GM23248 (cell line): ENCODE measurements around the gene FAM20C. TPM values are rescaled to one million over a fixed set of nuclear protein-coding genes. Genes with fewer than 3 reads are reported as not detected.

Experiments
- DNase-seq: peaks from one replicate; pipeline ENCODE4 v3.0.0-alpha.2; 2015
- H2AFZ ChIP-seq: fragments of 200-600 bp; sonication (generic); 2 replicates; pipeline ENCODE4 v1.6.1; 2016; ENCODE audit warnings: antibody characterized with exemption
- H3F3A ChIP-seq: fragments of 200-600 bp; sonication (generic); 2 replicates; pipeline ENCODE4 v1.6.1; 2016; ENCODE audit warnings: mild to moderate bottlenecking, antibody characterized with exemption, mixed run types; ENCODE audit not compliant: insufficient read depth
- H3K27ac ChIP-seq: fragments of 200-600 bp; sonication (generic); 2 replicates; pipeline ENCODE4 v1.5.1; 2016; ENCODE audit warnings: mild to moderate bottlenecking
- H3K27me3 ChIP-seq: fragments of 200-600 bp; sonication (generic); replicated peaks from 2 replicates; pipeline ENCODE4 v1.6.1; 2016; ENCODE audit warnings: mild to moderate bottlenecking; ENCODE audit not compliant: insufficient read depth
- H3K36me3 ChIP-seq: fragments of 200-600 bp; sonication (generic); 2 replicates; pipeline ENCODE4 v1.6.1; 2016; ENCODE audit warnings: low read depth, mild to moderate bottlenecking
- H3K4me1 ChIP-seq: fragments of 200-600 bp; sonication (generic); 2 replicates; pipeline ENCODE4 v1.6.1; 2016; ENCODE audit warnings: mild to moderate bottlenecking; ENCODE audit not compliant: insufficient read depth
- H3K4me2 ChIP-seq: fragments of 200-600 bp; sonication (generic); one replicate; pipeline ENCODE4 v1.6.1; 2016; ENCODE audit warnings: mild to moderate bottlenecking; ENCODE audit not compliant: unreplicated experiment
- H3K4me3 ChIP-seq: fragments of 200-600 bp; sonication (generic); 2 replicates; pipeline ENCODE4 v1.5.1; 2016; ENCODE audit warnings: mild to moderate bottlenecking
- H3K79me2 ChIP-seq: fragments of 200-600 bp; sonication (generic); 2 replicates; pipeline ENCODE4 v1.6.1; 2016; ENCODE audit warnings: mild to moderate bottlenecking; ENCODE audit not compliant: insufficient read depth
- H3K9ac ChIP-seq: fragments of 200-600 bp; sonication (generic); 2 replicates; pipeline ENCODE4 v1.6.1; 2016; ENCODE audit warnings: mild to moderate bottlenecking
- H3K9me2 ChIP-seq: fragments of 200-600 bp; sonication (generic); 2 replicates; pipeline ENCODE4 v1.6.1; 2016; ENCODE audit warnings: mixed run types, mild to moderate bottlenecking, moderate library complexity; ENCODE audit not compliant: insufficient read depth
- H3K9me3 ChIP-seq: fragments of 200-600 bp; sonication (generic); one replicate; pipeline ENCODE4 v1.6.1; 2017; ENCODE audit warnings: low read depth
- H4K20me1 ChIP-seq: fragments of 200-600 bp; sonication (generic); 2 replicates; pipeline ENCODE4 v1.6.0; 2016; ENCODE audit not compliant: insufficient read depth
- EZH2 ChIP-seq: fragments of 200-600 bp; sonication (generic); IDR thresholded peaks from 2 replicates; pipeline ENCODE4 v1.6.1; 2018; ENCODE audit warnings: antibody characterized with exemption, mild to moderate bottlenecking; ENCODE audit not compliant: insufficient read depth, poor library complexity, severe bottlenecking
- EZH2phosphoT487 ChIP-seq: fragments of 200-600 bp; sonication (generic); IDR thresholded peaks from 2 replicates; pipeline ENCODE4 v1.6.1; 2018; ENCODE audit warnings: antibody characterized with exemption, moderate library complexity, mild to moderate bottlenecking, low read depth; ENCODE audit not compliant: insufficient read depth
- WGBS, 2 experiments: methylation state at CpG; one replicate each; pipeline ENCODE4 v1.1.6; 2015 to 2017; ENCODE audit warnings: low lambda C conversion rate in 2 of 2, low coverage in 1 of 2; ENCODE audit errors: missing lambda C conversion rate in 2 of 2; 5-methylcytosine and 5-hydroxymethylcytosine counted together
- in situ Hi-C: fragments of 300-500 bp; cut with MboI; formaldehyde crosslinking; loops from 2 replicates; pipeline ENCODE4 v1.15.0; 2020
- polyA plus RNA-seq: library from polyadenylated mRNA; unstranded; fragments of >200 nt; fragmentation: Nextera tagmentation; extraction: Ambion mirVana; gene quantifications from 2 replicates; pipeline ENCODE4 v1.2.1, GENCODE V29; 2016
- total RNA-seq: library from RNA; depleted of rRNA; stranded (reverse); fragments of >200 nt; shearing (Covaris generic); gene quantifications from 2 replicates; pipeline ENCODE4 v1.2.3, GENCODE V29; 2014

FAM20C gene
- total and polyA plus RNA-seq, 2 experiments from 2014 or later: 13.5 to 63.8 TPM

GRCh38 chr7:253581-254336 lies 61.4 kb downstream of the FAM20C start:
- Histone ChIP-seq H3K9me2 (no peaks in the 10 kb centered on the region), H3K27me3 (no peaks in the 10 kb centered on the region), H3F3A (no peaks in the 10 kb centered on the region), H3K9me3 (no peaks in the 10 kb centered on the region), H3K9ac (no peak overlapping the region), H3K27ac (no peak overlapping the region), H4K20me1 (no peaks in the 10 kb centered on the region), H3K79me2 (no peaks in the 10 kb centered on the region), H3K4me2 (no peak overlapping the region), H3K36me3 (peaks cover 33% of the 10 kb centered on the region; the same call in 1 of the 2 replicates), H2AFZ (no peak overlapping the region), H3K4me1 (no peaks in the 10 kb centered on the region), H3K4me3 (no peak overlapping the region)
- in situ Hi-C loops: no loop called here
- TF ChIP-seq EZH2 (no peak), EZH2phosphoT487 (no peak)
- no peak for DNase-seq
- 91 to 96% methylated on average over 35 to 38 of the region's 41 CpGs for WGBS, 2 experiments

- Histone ChIP-seq H3K36me3 (peaks cover 27% of the 10 kb centered on the region; the same call in 1 of the 2 replicates), H3K4me1 (no peaks in the 10 kb centered on the region), H3K9ac (no peak overlapping the region), H3K9me2 (no peaks in the 10 kb centered on the region), H3K4me3 (no peak overlapping the region), H3K9me3 (no peaks in the 10 kb centered on the region), H3K27ac (no peak overlapping the region), H3K27me3 (no peaks in the 10 kb centered on the region), H3F3A (no peaks in the 10 kb centered on the region), H3K79me2 (no peaks in the 10 kb centered on the region), H2AFZ (no peak overlapping the region), H3K4me2 (no peak overlapping the region), H4K20me1 (no peaks in the 10 kb centered on the region)
- in situ Hi-C loops: no loop called here
- 93 to 95% methylated on average over 31 of the region's 31 CpGs for WGBS, 2 experiments
- no peak for DNase-seq
- no peak for TF ChIP-seq EZH2phosphoT487
- TF ChIP-seq EZH2: no peak
These were observed 62.1 kb downstream of the FAM20C start for GRCh38 chr7:254337-255037.

GRCh38 chr7:255038-255435 lies 62.7 kb downstream of the FAM20C start:
- H3K4me3 ChIP-seq: no peak overlapping the region
- no peak overlapping the region for H3K9ac ChIP-seq
- WGBS, 2 experiments: 93 to 96% methylated on average over 18 to 19 of the region's 19 CpGs
- H2AFZ ChIP-seq: no peak overlapping the region
- no peak overlapping the region for H3K4me2 ChIP-seq
- H3K79me2 ChIP-seq: no peaks in the 10 kb centered on the region
- H3K4me1 ChIP-seq: no peaks in the 10 kb centered on the region
- H3K9me2 ChIP-seq: no peaks in the 10 kb centered on the region
- DNase-seq: no peak
- H3F3A ChIP-seq: no peaks in the 10 kb centered on the region
- H3K9me3 ChIP-seq: no peaks in the 10 kb centered on the region
- no peaks in the 10 kb centered on the region for H4K20me1 ChIP-seq
- H3K36me3 ChIP-seq: peaks cover 26% of the 10 kb centered on the region; the same call in 1 of the 2 replicates
- TF ChIP-seq EZH2phosphoT487: no peak
- no peak for TF ChIP-seq EZH2
- H3K27me3 ChIP-seq: no peaks in the 10 kb centered on the region
- H3K27ac ChIP-seq: no peak overlapping the region
- in situ Hi-C loops: no loop called here

GRCh38 chr7:255721-256361 lies 63.5 kb downstream of the FAM20C start:
- no peak overlapping the region for H3K27ac ChIP-seq
- no peaks in the 10 kb centered on the region for H4K20me1 ChIP-seq
- no peak overlapping the region for H3K4me2 ChIP-seq
- TF ChIP-seq EZH2phosphoT487: no peak
- no peak for TF ChIP-seq EZH2
- no peak overlapping the region for H3K9ac ChIP-seq
- H3K27me3 ChIP-seq: no peaks in the 10 kb centered on the region
- H2AFZ ChIP-seq: no peak overlapping the region
- no peak for DNase-seq
- H3F3A ChIP-seq: no peaks in the 10 kb centered on the region
- no peak overlapping the region for H3K4me3 ChIP-seq
- no peaks in the 10 kb centered on the region for H3K9me2 ChIP-seq
- no peaks in the 10 kb centered on the region for H3K4me1 ChIP-seq
- peaks cover 30% of the 10 kb centered on the region; the same call in 1 of the 2 replicates for H3K36me3 ChIP-seq
- H3K79me2 ChIP-seq: no peaks in the 10 kb centered on the region
- no peaks in the 10 kb centered on the region for H3K9me3 ChIP-seq
- in situ Hi-C loops: no loop called here
- 94% methylated on average over 36 to 44 of the region's 44 CpGs for WGBS, 2 experiments
